ENCODE results near the gene FXYD4.

DNA sequence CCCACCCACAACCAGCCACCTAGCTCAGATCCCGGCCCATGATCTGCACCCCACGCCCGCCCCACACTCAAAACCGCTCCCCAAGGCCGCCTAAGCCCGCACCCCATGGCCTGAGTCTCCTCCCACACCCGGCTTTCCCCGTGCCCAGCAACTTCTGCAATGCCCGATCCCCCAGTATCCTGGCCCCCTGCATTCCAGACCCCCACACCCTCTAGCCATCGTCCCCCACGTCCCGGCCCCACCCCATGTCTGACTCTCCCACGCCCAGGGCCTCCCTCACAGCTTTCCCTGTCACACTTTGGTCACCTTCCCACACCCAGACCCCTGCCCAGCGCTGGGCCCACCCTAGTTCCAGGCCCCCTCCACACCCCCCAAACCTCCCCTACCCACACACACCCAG, 20.1 kb upstream of the FXYD4 start:
- TF ChIP-seq EP300 (IDR thresholded peaks at IDR 0.05; ENCODE audit: low read depth) (no peak), POLR2A (IDR thresholded peaks at IDR 0.05) (no peak)
- TF ChIP-seq, protein P1, sequence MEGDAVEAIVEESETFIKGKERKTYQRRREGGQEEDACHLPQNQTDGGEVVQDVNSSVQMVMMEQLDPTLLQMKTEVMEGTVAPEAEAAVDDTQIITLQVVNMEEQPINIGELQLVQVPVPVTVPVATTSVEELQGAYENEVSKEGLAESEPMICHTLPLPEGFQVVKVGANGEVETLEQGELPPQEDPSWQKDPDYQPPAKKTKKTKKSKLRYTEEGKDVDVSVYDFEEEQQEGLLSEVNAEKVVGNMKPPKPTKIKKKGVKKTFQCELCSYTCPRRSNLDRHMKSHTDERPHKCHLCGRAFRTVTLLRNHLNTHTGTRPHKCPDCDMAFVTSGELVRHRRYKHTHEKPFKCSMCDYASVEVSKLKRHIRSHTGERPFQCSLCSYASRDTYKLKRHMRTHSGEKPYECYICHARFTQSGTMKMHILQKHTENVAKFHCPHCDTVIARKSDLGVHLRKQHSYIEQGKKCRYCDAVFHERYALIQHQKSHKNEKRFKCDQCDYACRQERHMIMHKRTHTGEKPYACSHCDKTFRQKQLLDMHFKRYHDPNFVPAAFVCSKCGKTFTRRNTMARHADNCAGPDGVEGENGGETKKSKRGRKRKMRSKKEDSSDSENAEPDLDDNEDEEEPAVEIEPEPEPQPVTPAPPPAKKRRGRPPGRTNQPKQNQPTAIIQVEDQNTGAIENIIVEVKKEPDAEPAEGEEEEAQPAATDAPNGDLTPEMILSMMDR (IDR thresholded peaks at IDR 0.05): no peak

All from transverse colon (tissue), 3 donors.